Thyroid gland (tissue), 4 donors: Measurements from ENCODE around the gene SCPEP1. TPM values are rescaled to one million over a fixed set of nuclear protein-coding genes. Genes with fewer than 3 reads are reported as not detected.

Experiments used
- DNase-seq, 2 donors: peaks; one replicate each; pipeline ENCODE4 v3.0.0-alpha.2; 2019
- H3K27ac ChIP-seq, 3 donors: fragments of 200-600 bp; sonication (generic); 1 replicate in 2 of 3; 2 replicates in 1 of 3; pipeline ENCODE4 v1.5.1; 2016 to 2019; ENCODE audit warnings: mild to moderate bottlenecking in 1 of 3, moderate library complexity in 1 of 3
- H3K27me3 ChIP-seq: fragments of 200-600 bp; sonication (generic); one replicate; pipeline ENCODE4 v1.5.1; 2019
- H3K36me3 ChIP-seq, 2 donors: fragments of 200-600 bp; sonication (generic); one replicate each; pipeline ENCODE4 v1.5.1; 2016 to 2019
- H3K4me1 ChIP-seq, 2 donors: fragments of 200-600 bp; sonication (generic); one replicate each; pipeline ENCODE4 v1.5.1; 2017 to 2019
- H3K4me3 ChIP-seq, 3 donors: fragments of 200-600 bp; sonication (generic); replicated peaks in 1 of 3; 1 replicate in 2 of 3; 2 replicates in 1 of 3; pipeline ENCODE4 v1.5.1; 2016; ENCODE audit warnings: mild to moderate bottlenecking in 1 of 3
- H3K9me3 ChIP-seq: fragments of 200-600 bp; sonication (generic); one replicate; pipeline ENCODE4 v1.5.1; 2017
- POLR2A ChIP-seq, 2 donors: fragments of 450-650 bp; IDR thresholded peaks; one replicate each; pipeline ENCODE4 v1.6.1; 2017; ENCODE audit warnings: antibody characterized with exemption in 2 of 2, mild to moderate bottlenecking in 2 of 2, moderate library complexity in 1 of 2
- WGBS, 2 donors: methylation state at CpG; one replicate each; pipeline ENCODE4 v1.1.5; 2017; 5-methylcytosine and 5-hydroxymethylcytosine counted together
- intact Hi-C: fragments of 100-400 bp; cut with DNase I; formaldehyde crosslinking; loops from one replicate; pipeline ENCODE4 v1.15.1; 2023
- total RNA-seq, 4 donors: library from RNA; depleted of rRNA; stranded (reverse); fragments of >200 nt; gene quantifications; one replicate each; pipeline ENCODE4 v1.2.3, GENCODE V29; 2016
- TF ChIP-seq, protein P1 (sequence below), 6 experiments: fragments of 200-600 bp in 3 of 6; fragments of 450-650 bp in 3 of 6; sonication (generic) in 3 of 6; IDR thresholded peaks; one replicate each; pipeline ENCODE4 v1.5.1; 2016 to 2019; ENCODE audit warnings: antibody characterized with exemption in 6 of 6, mild to moderate bottlenecking in 2 of 6, inconsistent platforms in 1 of 6, moderate library complexity in 1 of 6

The SCPEP1 gene
- total RNA-seq, 4 donors from 2014 or later = 260 to 354 (median 284) TPM

- no peaks in the 10 kb centered on the region for H3K9me3 ChIP-seq
- intact Hi-C loops = no loop called here
- 46 to 52% methylated on average over 2 of the region's 2 CpGs for WGBS, 2 donors
- peaks cover 30 to 38% of the 10 kb centered on the region in 2 donors for H3K4me1 ChIP-seq
- H3K36me3 ChIP-seq = no peaks in the 10 kb centered on the region
- H3K27me3 ChIP-seq = no peaks in the 10 kb centered on the region
- no peak overlapping the region for H3K27ac ChIP-seq
- no peak for TF ChIP-seq POLR2A (IDR thresholded peaks at IDR 0.05)
- TF ChIP-seq, protein P1, sequence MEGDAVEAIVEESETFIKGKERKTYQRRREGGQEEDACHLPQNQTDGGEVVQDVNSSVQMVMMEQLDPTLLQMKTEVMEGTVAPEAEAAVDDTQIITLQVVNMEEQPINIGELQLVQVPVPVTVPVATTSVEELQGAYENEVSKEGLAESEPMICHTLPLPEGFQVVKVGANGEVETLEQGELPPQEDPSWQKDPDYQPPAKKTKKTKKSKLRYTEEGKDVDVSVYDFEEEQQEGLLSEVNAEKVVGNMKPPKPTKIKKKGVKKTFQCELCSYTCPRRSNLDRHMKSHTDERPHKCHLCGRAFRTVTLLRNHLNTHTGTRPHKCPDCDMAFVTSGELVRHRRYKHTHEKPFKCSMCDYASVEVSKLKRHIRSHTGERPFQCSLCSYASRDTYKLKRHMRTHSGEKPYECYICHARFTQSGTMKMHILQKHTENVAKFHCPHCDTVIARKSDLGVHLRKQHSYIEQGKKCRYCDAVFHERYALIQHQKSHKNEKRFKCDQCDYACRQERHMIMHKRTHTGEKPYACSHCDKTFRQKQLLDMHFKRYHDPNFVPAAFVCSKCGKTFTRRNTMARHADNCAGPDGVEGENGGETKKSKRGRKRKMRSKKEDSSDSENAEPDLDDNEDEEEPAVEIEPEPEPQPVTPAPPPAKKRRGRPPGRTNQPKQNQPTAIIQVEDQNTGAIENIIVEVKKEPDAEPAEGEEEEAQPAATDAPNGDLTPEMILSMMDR (IDR thresholded peaks at IDR 0.05) = no peak
- DNase-seq = no peak
- H3K4me3 ChIP-seq = no peak overlapping the region
Observed at GRCh38 chr17:57040571-57040970, 62.6 kb downstream of the SCPEP1 start.

- H3K27me3 ChIP-seq = no peaks in the 10 kb centered on the region
- no peak for TF ChIP-seq POLR2A (IDR thresholded peaks at IDR 0.05)
- TF ChIP-seq, protein P1 (IDR thresholded peaks at IDR 0.05) = no peak
- no peak overlapping the region for H3K27ac ChIP-seq
- peaks cover 7 to 26% of the 10 kb centered on the region in 2 donors for H3K4me1 ChIP-seq
- DNase-seq = no peak
- intact Hi-C loops = no loop called here
- H3K4me3 ChIP-seq = no peak overlapping the region
- 74 to 84% methylated on average over 4 of the region's 4 CpGs for WGBS, 2 donors
- no peaks in the 10 kb centered on the region for H3K9me3 ChIP-seq
- H3K36me3 ChIP-seq = no peaks in the 10 kb centered on the region
Observed at GRCh38 chr17:57043276-57043675, 65.3 kb downstream of the SCPEP1 start.

- intact Hi-C loops = no loop called here
- no peaks in the 10 kb centered on the region for H3K27me3 ChIP-seq
- TF ChIP-seq POLR2A (IDR thresholded peaks at IDR 0.05) = no peak
- TF ChIP-seq, protein P1 (IDR thresholded peaks at IDR 0.05) = no peak
- peaks cover 4 to 18% of the 10 kb centered on the region in 2 donors for H3K4me1 ChIP-seq
- H3K27ac ChIP-seq = no peak overlapping the region
- no peaks in the 10 kb centered on the region for H3K9me3 ChIP-seq
- peak overlapping the region in 1 of 3 donors; percentile 15 for H3K4me3 ChIP-seq
- 38 to 46% methylated on average over 47 to 48 of the region's 49 CpGs for WGBS, 2 donors
- no peak for DNase-seq
- no peaks in the 10 kb centered on the region for H3K36me3 ChIP-seq
Observed at GRCh38 chr17:57044976-57045867, 67.3 kb downstream of the SCPEP1 start.

GRCh38 chr17:57045868-57046704 is 68.2 kb downstream of the SCPEP1 start:
- Histone ChIP-seq H3K4me1 (peaks cover 4 to 23% of the 10 kb centered on the region in 2 donors), H3K9me3 (no peaks in the 10 kb centered on the region), H3K27me3 (no peaks in the 10 kb centered on the region), H3K36me3 (no peaks in the 10 kb centered on the region), H3K4me3 (peak overlapping the region in 1 of 3 donors; percentile 15), H3K27ac (no peak overlapping the region)
- 32 to 37% methylated on average over 29 to 42 of the region's 69 CpGs for WGBS, 2 donors
- no peak for TF ChIP-seq POLR2A (IDR thresholded peaks at IDR 0.05)
- TF ChIP-seq, protein P1 (IDR thresholded peaks at IDR 0.05) = no peak
- intact Hi-C loops = no loop called here
- DNase-seq = peak in 1 of 2 donors; percentile 23
